Left lung (tissue), 10 donors: ENCODE data around the gene JAGN1. TPM values are rescaled to one million over a fixed set of nuclear protein-coding genes. Genes with fewer than 3 reads are reported as not detected.

Experiments used
- ATAC-seq: fragments of 200-7000 bp; cut with Tn5 transposase; one replicate; pipeline ENCODE4 v1.9.1; 2020; ENCODE audit warnings: moderate library complexity
- DNase-seq, 4 donors: peaks; one replicate each; pipeline ENCODE4 v3.0.0-alpha.2; 2013 to 2020
- H3K27ac ChIP-seq, 2 donors: fragments of 200-600 bp; sonication (generic) in 1 of 2; one replicate each; pipeline versions ENCODE4 v1.5.0 to v1.8.0; 2020 to 2021
- H3K27me3 ChIP-seq, 2 donors: fragments of 200-600 bp; sonication (generic) in 1 of 2; one replicate each; pipeline versions ENCODE4 v1.5.0 to v1.8.0; 2020 to 2021
- H3K36me3 ChIP-seq, 2 donors: fragments of 200-600 bp; sonication (generic) in 1 of 2; one replicate each; pipeline versions ENCODE4 v1.5.0 to v1.8.0; 2020 to 2021
- H3K4me1 ChIP-seq, 2 donors: fragments of 200-600 bp; one replicate each; pipeline ENCODE4 v1.8.0; 2021
- H3K4me3 ChIP-seq, 2 donors: fragments of 200-600 bp; sonication (generic) in 1 of 2; one replicate each; pipeline versions ENCODE4 v1.5.0 to v1.8.0; 2020 to 2021; ENCODE audit warnings: mild to moderate bottlenecking in 1 of 2
- H3K9me3 ChIP-seq, 2 donors: fragments of 200-600 bp; sonication (generic) in 1 of 2; one replicate each; pipeline versions ENCODE4 v1.5.0 to v1.8.0; 2020 to 2021
- intact Hi-C, 2 donors: fragments of 100-400 bp; cut with DNase I; formaldehyde crosslinking; loops; one replicate each; pipeline versions ENCODE4 v1.11.2 to v1.14.2; 2022
- polyA plus RNA-seq, 6 donors: library from polyadenylated mRNA; unstranded; fragments of 120-200 nt; gene quantifications; one replicate each; pipeline ENCODE4 v1.2.1, GENCODE V29; 2013; ENCODE audit not compliant: insufficient read length in 6 of 6
- total RNA-seq, 2 donors: library from RNA; stranded (reverse); fragmentation: NEBNext Ultra II Directional; extraction: Animal tissue kit (Norgen Biotek cat#: 25700); gene quantifications; one replicate each; pipeline ENCODE4 v1.2.1, GENCODE V29; 2021
- TF ChIP-seq, protein P1 (sequence below), 2 donors: fragments of 200-600 bp; sonication (generic) in 1 of 2; IDR thresholded peaks; one replicate each; pipeline versions ENCODE4 v1.5.0 to v1.8.0; 2021; ENCODE audit warnings: antibody characterized with exemption in 2 of 2
- donor health status: DM: no; HTN: yes; CAD: no.
- donor health status: DM: no; HTN: no; CAD: no.

Gene JAGN1
- total and polyA plus RNA-seq, 8 donors: 25.1 to 38.5 (median 34.9) TPM

DNA sequence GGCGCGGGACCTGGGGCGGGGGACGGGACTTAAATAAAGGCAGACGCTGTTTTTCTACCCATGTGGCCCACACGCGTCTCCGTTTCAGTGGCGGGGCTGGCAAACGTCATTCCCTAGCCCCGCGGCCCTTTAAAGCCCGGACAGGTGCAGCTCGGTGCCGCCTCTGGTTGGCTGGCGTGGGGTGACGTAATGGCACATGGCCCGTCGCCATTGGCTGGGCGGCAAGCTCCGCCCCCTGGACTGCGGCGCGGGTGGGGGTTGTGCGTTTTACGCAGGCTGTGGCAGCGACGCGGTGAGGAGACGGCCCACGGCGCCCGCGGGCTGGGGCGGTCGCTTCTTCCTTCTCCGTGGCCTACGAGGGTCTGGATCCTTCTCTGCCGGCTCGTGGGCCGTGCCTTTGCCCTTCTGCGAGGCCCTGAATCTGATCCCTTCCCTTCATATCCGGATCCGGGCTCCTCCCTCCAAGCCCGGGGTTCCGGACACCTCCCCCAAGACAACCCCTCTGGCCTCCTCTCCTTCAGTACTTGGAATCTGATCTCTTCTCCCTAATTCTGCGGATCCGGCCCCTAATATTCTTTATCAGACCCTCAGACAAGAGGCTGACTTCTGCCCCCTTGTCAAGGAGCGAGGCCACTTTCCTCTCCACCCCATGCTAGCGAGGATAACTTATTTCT lies 43.3 kb downstream of the JAGN1 start, which contains the start of gene CRELD1:
Gene CRELD1 (plus strand): TSS at position 274 of the 674 bp plus-strand sequence. CDS start 605 bp downstream, outside the sequence.
- ATAC-seq: peak; percentile 94
- DNase-seq: peak; percentile 93 to 97 (median 95)
- Histone ChIP-seq H3K4me3 (peak within 1 kb of the TSS; percentile 79 to 89), H3K27me3 (no peaks in the 10 kb centered on the region), H3K36me3 (peaks cover 0 to 25% of the 10 kb centered on the region in 2 donors), H3K27ac (peak within 1 kb of the TSS; percentile 87 to 88), H3K4me1 (peaks cover 8 to 38% of the 10 kb centered on the region in 2 donors), H3K9me3 (no peaks in the 10 kb centered on the region)
- TF ChIP-seq, protein P1, sequence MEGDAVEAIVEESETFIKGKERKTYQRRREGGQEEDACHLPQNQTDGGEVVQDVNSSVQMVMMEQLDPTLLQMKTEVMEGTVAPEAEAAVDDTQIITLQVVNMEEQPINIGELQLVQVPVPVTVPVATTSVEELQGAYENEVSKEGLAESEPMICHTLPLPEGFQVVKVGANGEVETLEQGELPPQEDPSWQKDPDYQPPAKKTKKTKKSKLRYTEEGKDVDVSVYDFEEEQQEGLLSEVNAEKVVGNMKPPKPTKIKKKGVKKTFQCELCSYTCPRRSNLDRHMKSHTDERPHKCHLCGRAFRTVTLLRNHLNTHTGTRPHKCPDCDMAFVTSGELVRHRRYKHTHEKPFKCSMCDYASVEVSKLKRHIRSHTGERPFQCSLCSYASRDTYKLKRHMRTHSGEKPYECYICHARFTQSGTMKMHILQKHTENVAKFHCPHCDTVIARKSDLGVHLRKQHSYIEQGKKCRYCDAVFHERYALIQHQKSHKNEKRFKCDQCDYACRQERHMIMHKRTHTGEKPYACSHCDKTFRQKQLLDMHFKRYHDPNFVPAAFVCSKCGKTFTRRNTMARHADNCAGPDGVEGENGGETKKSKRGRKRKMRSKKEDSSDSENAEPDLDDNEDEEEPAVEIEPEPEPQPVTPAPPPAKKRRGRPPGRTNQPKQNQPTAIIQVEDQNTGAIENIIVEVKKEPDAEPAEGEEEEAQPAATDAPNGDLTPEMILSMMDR (IDR thresholded peaks at IDR 0.05): no peak
- intact Hi-C loops: no loop called here

DNA sequence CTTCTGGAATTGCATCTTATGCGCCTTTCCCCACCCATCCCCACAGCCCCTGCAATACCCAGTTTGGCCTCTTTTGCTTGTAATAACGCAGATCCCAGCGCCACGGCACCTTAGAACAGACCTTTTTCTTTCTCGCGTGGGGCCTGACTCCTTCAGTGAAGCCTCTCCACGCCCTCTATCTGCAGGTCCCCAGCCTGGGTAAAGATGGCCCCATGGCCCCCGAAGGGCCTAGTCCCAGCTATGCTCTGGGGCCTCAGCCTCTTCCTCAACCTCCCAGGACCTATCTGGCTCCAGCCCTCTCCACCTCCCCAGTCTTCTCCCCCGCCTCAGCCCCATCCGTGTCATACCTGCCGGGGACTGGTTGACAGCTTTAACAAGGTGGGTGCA lies 43.8 kb downstream of the JAGN1 start:
- TF ChIP-seq, protein P1 (IDR thresholded peaks at IDR 0.05): no peak
- peak overlapping the region; percentile 87 to 88 for H3K27ac ChIP-seq
- DNase-seq (no peak), ATAC-seq (peak; percentile 0)
- peak overlapping the region; percentile 79 to 89 for H3K4me3 ChIP-seq
- peaks cover 8 to 38% of the 10 kb centered on the region in 2 donors for H3K4me1 ChIP-seq
- H3K36me3 ChIP-seq: peaks cover 0 to 26% of the 10 kb centered on the region in 2 donors
- H3K9me3 ChIP-seq: no peaks in the 10 kb centered on the region
- intact Hi-C loops: no loop called here
- no peaks in the 10 kb centered on the region for H3K27me3 ChIP-seq

DNA sequence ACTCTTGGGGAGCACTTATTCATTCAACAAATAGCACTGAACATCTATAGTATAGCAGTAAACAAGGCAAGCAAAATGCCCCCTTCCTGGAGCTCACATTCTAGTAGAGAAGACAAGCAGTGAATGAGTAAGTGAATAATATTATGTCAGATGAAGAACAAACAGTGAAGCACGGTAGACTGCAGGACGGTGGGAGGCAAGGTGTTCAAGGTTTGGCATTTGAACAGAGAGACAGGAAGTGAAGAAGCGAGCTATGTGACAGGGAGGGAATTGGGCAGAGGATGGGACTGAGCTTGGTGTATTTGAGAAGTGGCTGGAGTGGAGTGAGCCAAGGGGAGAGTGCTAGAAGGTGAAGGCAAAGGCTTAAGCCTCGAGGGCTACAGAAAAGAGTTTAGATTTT lies 44.6 kb downstream of the JAGN1 start:
- H3K4me3 ChIP-seq: peak overlapping the region in 1 of 2 donors; percentile 89
- TF ChIP-seq, protein P1 (IDR thresholded peaks at IDR 0.05): no peak
- H3K27me3 ChIP-seq: no peaks in the 10 kb centered on the region
- peaks cover 8 to 38% of the 10 kb centered on the region in 2 donors for H3K4me1 ChIP-seq
- H3K36me3 ChIP-seq: peaks cover 0 to 26% of the 10 kb centered on the region in 2 donors
- H3K9me3 ChIP-seq: no peaks in the 10 kb centered on the region
- no peak overlapping the region for H3K27ac ChIP-seq
- DNase-seq (no peak), ATAC-seq (no peak)
- intact Hi-C loops: no loop called here

DNA sequence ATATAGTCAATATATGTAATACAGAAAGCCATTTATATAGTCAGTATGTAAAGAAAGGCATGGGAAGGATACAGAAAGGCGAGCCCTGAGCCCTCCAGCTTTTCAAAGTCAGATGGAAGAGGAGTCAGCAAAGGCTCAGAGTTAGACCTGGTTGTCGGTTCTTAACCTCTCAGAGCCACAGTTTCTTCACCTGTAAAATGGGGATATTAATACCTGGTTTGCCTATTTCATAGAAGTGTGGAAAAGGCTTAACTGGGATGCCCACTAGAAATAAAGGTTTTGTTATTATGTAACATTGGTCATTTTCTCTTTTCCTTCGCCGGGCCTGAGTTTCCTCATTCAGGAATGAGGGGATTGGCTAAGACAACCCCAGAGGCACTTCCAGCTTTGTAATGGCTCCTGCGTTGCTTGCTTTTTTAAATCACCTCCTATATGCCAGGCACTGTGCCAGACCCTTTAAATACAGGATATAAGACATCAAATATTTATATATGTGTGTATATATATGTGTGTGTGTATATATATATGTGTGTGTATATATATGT lies 45.6 kb downstream of the JAGN1 start:
- ATAC-seq: no peak
- intact Hi-C loops: no loop called here
- no peak overlapping the region for H3K4me3 ChIP-seq

More for the DNA sequence above, 45.6 kb downstream of the JAGN1 start:
- peaks cover 0 to 26% of the 10 kb centered on the region in 2 donors for H3K36me3 ChIP-seq
- no peak for DNase-seq
- TF ChIP-seq, protein P1 (IDR thresholded peaks at IDR 0.05): no peak
- H3K9me3 ChIP-seq: no peaks in the 10 kb centered on the region
- peaks cover 8 to 38% of the 10 kb centered on the region in 2 donors for H3K4me1 ChIP-seq
- no peak overlapping the region for H3K27ac ChIP-seq
- no peaks in the 10 kb centered on the region for H3K27me3 ChIP-seq
